Heart right ventricle (tissue), 16 donors: ENCODE measurements around the gene TMEFF2. TPM values are rescaled to one million over a fixed set of nuclear protein-coding genes. Genes with fewer than 3 reads are reported as not detected.

Source experiments
- ATAC-seq, 8 donors: fragments of 200-7000 bp; cut with Tn5 transposase; one replicate each; pipeline ENCODE4 v1.9.1; 2020; ENCODE audit warnings: mild to moderate bottlenecking in 8 of 8, moderate library complexity in 8 of 8, moderate number of reproducible peaks in 1 of 8
- DNase-seq, 2 donors: peaks; one replicate each; pipeline ENCODE4 v3.0.0-alpha.2; 2020
- H3K27ac ChIP-seq, 10 donors: fragments of 200-600 bp; sonication (generic) in 2 of 10; one replicate each; pipeline versions ENCODE4 v1.5.0 to v1.8.0; 2020 to 2022; ENCODE audit warnings: mild to moderate bottlenecking in 3 of 10
- H3K27me3 ChIP-seq, 7 donors: fragments of 200-600 bp; one replicate each; pipeline ENCODE4 v1.8.0; 2021 to 2022; ENCODE audit warnings: mild to moderate bottlenecking in 2 of 7
- H3K36me3 ChIP-seq, 9 donors: fragments of 200-600 bp; sonication (generic) in 1 of 9; one replicate each; pipeline versions ENCODE4 v1.5.0 to v1.8.0; 2020 to 2022; ENCODE audit warnings: mild to moderate bottlenecking in 2 of 9
- H3K4me1 ChIP-seq, 9 donors: fragments of 200-600 bp; sonication (generic) in 1 of 9; one replicate each; pipeline versions ENCODE4 v1.5.0 to v1.8.0; 2020 to 2022; ENCODE audit warnings: mild to moderate bottlenecking in 4 of 9
- H3K4me3 ChIP-seq, 10 donors: fragments of 200-600 bp; sonication (generic) in 2 of 10; one replicate each; pipeline versions ENCODE4 v1.5.0 to v1.8.0; 2020 to 2022; ENCODE audit warnings: mild to moderate bottlenecking in 7 of 10, moderate library complexity in 2 of 10
- H3K9me3 ChIP-seq, 11 donors: fragments of 200-600 bp in 10 of 11; sonication (generic) in 2 of 11; one replicate each; pipeline versions ENCODE4 v1.5.0 to v1.8.0; 2013 to 2022; ENCODE audit warnings: mild to moderate bottlenecking in 2 of 11, control low read depth in 1 of 11, moderate library complexity in 1 of 11
- CTCF ChIP-seq, 9 donors: fragments of 200-600 bp; sonication (generic) in 2 of 9; IDR thresholded peaks; one replicate each; pipeline versions ENCODE4 v1.5.0 to v1.8.0; 2021 to 2022; ENCODE audit warnings: antibody characterized with exemption in 9 of 9, mild to moderate bottlenecking in 5 of 9, moderate library complexity in 1 of 9
- WGBS, 2 donors: extraction: QIAGEN DNeasy Blood & Tissue Kit; methylation state at CpG; one replicate each; pipeline ENCODE4 v1.1.7; 2013; ENCODE audit warnings: inconsistent platforms in 1 of 2; 5-methylcytosine and 5-hydroxymethylcytosine counted together
- intact Hi-C, 10 donors: fragments of 100-400 bp; cut with DNase I; formaldehyde crosslinking; loops; one replicate each; pipeline versions ENCODE4 v1.11.1 to v1.14.2; 2022
- polyA plus RNA-seq, 2 donors: library from polyadenylated mRNA; stranded (reverse); fragments of 200-250 nt; gene quantifications; one replicate each; pipeline ENCODE4 v1.2.3, GENCODE V29; 2013
- total RNA-seq, 10 donors: library from RNA; stranded (reverse); fragmentation: NEBNext Ultra II Directional in 3 of 10; extraction: Animal tissue kit (Norgen Biotek cat#: 25700) in 3 of 10; gene quantifications; one replicate each; pipeline versions ENCODE4 v1.2.1 to v1.2.4, GENCODE V29; 2021 to 2023
- donor health status: Arrhythmogenic right ventricular cardiomyopathy.
- donor health status: ischemic (EF 13 %, LVEDD 7.1; RV severe dilation, severe dysfunction).
- donor health status: healthy with polysubstance abuse.
- donor health status: DM: no; HTN: yes; CAD: no.
- donor health status: DM: no; HTN: no; CAD: no.
- donor health status: ischemic (EF 25% LVEDD 6.9; RV normal size, moderate dysfunction).
- donor health status: ischemic (EF 25% LVEDD 5.7; RV mildly dilated, moderate dysfunction).
- donor health status: healthy.
- donor health status: DM: yes; HTN: yes; CAD: no.
- donor health status: Ischemic cardiomyopathy.
- donor health status: ischemic (EF 35%, LVEDD 5.7; RV mildly dilated, moderate dysfunction).
- donor health status: nonischemic (EF 11% LVEDD 7.7; RV severe dilation, severe dysfunction).
- donor health status: DM: yes; HTN: yes; CAD: no.
- donor health status: PGD.
- donor health status: ischemic (EF 29% LVEDD 5.4; RV normal size, mild dysfunction).
- donor health status: nonischemic (EF 23%, LVEDD 6.1; RV moderate dilation, normal function).

The TMEFF2 gene
- total and polyA plus RNA-seq, 12 donors: 0.09 to 0.41 (median 0.17) TPM; not detected in 8

GRCh38 chr2:192124571-192124970 lies 70.2 kb downstream of the TMEFF2 start:
- no peaks in the 10 kb centered on the region for H3K27me3 ChIP-seq
- no peaks in the 10 kb centered on the region for H3K36me3 ChIP-seq
- 94 to 100% methylated on average over 1 of the region's 1 CpG for WGBS, 2 donors
- intact Hi-C loops: no loop called here
- no peak overlapping the region for H3K4me3 ChIP-seq
- H3K27ac ChIP-seq: no peak overlapping the region
- TF ChIP-seq CTCF (IDR thresholded peaks at IDR 0.05): no peak
- no peak for DNase-seq
- no peak for ATAC-seq
- peaks cover 0 to 23% (median 4%) of the 10 kb centered on the region in 9 donors for H3K4me1 ChIP-seq
- H3K9me3 ChIP-seq: no peaks in the 10 kb centered on the region

DNA sequence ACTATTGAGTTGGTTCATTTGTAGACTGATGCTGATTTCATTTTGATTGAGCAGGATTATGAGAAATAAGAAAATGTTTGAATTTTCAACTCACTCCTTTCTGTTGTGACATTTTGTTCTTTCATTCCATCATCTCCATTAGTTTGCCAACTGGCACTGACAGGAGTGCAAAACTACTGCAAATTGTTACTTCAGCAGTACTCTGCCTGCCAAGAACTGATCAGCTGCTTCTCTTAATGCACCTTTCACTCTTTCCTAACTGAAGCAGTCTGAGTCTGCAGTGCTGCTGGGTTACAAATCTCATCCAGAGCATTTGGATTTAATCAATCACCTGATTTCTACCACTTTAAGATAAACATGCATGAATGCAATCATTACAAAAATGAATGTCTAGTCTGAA lies 70.9 kb downstream of the TMEFF2 start:
- Histone ChIP-seq H3K27ac (no peak overlapping the region), H3K4me3 (no peak overlapping the region), H3K36me3 (no peaks in the 10 kb centered on the region), H3K27me3 (no peaks in the 10 kb centered on the region), H3K4me1 (peaks cover 0 to 23% (median 4%) of the 10 kb centered on the region in 9 donors), H3K9me3 (no peaks in the 10 kb centered on the region)
- peak in 4 of 8 donors; percentile 23 to 80 (median 74) for ATAC-seq
- intact Hi-C loops: no loop called here
- no peak for DNase-seq
- TF ChIP-seq CTCF (IDR thresholded peaks at IDR 0.05): no peak

DNA sequence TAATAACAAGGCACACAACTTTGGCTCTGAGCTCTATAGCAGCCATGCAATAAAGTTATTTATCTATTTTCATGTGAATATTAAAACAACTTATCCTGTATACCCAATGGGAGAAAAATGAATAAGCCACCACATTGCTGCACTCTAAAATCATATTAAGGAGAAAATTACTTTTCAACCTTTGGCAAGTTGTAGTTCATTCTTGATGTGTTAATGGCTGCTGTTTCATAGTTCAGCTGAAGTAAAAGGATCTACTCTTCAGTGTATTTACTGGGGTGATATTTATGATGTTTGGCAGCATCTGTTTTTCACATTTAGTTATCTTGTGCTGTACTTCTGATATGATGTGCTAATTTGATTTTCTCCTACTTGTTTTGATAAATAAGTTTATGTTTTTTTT lies 71.8 kb downstream of the TMEFF2 start:
- ATAC-seq (no peak), DNase-seq (no peak)
- H3K36me3 ChIP-seq: no peaks in the 10 kb centered on the region
- intact Hi-C loops: no loop called here
- no peaks in the 10 kb centered on the region for H3K27me3 ChIP-seq
- no peak overlapping the region for H3K27ac ChIP-seq
- no peak overlapping the region for H3K4me3 ChIP-seq
- H3K4me1 ChIP-seq: peaks cover 0 to 23% (median 4%) of the 10 kb centered on the region in 9 donors
- no peak for TF ChIP-seq CTCF (IDR thresholded peaks at IDR 0.05)
- peaks cover 0 to 2% (median 0%) of the 10 kb centered on the region in 11 donors for H3K9me3 ChIP-seq

- Histone ChIP-seq H3K4me1 (peaks cover 0 to 23% (median 4%) of the 10 kb centered on the region in 9 donors), H3K36me3 (no peaks in the 10 kb centered on the region), H3K9me3 (peaks cover 0 to 9% (median 0%) of the 10 kb centered on the region in 11 donors), H3K27me3 (no peaks in the 10 kb centered on the region), H3K4me3 (no peak overlapping the region), H3K27ac (no peak overlapping the region)
- no peak for DNase-seq
- TF ChIP-seq CTCF (IDR thresholded peaks at IDR 0.05): no peak
- intact Hi-C loops: no loop called here
- no peak for ATAC-seq
- 49 to 60% methylated on average over 1 of the region's 1 CpG for WGBS, 2 donors
These were observed 72.6 kb downstream of the TMEFF2 start for GRCh38 chr2:192122141-192122540.
